ENCODE data around the gene SLC6A19. TPM values are rescaled to one million over a fixed set of nuclear protein-coding genes. Genes with fewer than 3 reads are reported as not detected.
A peak's percentile ranks its signal among the peaks of the same experiment; 100 is the strongest.

The SLC6A19 gene
- total RNA-seq, 1 donor from 2014 or later: not detected

DNA sequence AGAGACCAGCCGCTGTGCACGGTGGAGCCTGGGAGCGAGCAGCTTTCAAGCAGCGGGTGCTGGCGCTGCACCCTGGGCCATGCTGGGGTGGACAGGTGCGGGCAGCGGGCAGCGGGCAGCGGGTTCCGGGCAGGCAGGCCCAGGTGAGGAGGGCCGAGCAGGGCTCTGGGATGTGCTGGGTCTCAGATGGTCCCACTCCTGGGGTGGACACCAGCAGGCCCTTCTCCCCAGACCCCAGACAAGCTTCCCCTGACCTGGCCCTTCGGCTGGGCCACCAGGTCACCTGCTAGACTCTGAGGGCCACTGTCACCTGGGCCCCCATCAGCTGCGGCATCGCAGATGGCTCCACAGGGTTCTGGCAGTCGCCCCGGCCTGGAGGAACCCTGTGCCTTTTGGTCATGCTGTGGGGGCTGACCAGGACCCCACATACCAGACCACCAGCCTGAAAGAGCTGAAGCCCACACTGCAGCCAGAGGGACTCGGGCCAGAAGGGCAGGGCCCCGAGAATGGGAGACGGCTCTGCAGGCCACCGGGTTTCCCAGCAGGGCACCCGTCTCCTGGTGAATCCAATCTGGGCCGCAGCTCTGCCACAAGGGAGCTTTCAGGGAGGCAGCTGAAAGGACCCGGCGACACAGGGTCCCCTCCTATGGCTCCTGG, 2.0 kb downstream of the SLC6A19 start:
- ATAC-seq (ENCODE audit: poor library complexity): no peak
- intact Hi-C loops (cut with DNase I): no loop called here
- peak; percentile 36 for DNase-seq

DNA sequence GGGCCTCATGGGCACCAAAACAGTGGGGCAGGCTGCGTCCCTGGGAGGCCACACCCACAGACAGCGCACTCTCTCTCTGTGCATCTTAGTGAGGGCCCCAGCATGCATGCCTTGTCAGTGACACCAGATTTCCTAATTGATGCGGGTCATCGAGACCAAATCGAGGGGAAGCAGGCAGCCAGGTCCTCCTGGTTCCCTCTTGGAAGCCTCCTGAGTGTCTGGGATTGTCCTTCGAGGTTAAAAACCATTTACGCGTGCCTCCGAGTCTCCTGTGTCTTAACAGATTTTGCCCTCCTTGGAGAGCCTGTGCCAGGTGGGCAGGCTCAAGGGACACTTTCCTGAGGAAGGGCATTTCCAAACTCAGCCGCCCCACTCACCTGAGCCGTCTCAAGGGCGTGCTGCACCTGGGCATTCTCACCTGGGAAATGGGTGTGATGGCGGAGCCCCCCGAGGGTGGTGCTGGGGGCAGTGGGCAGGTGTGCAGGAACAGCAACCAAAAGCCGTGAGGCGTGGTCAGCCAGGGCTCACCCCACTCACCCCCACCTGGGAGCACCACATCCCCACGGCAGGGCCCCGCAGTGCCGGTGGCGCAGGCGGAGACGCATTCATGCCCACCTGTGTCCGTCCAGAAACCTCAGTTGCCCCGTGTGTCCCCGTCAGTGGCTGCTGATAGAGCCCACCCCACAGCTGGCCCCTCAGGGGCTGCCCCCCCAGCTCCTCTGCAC, 2.7 kb downstream of the SLC6A19 start:
- ATAC-seq (ENCODE audit: poor library complexity) (no peak), DNase-seq (peak; percentile 27)
- intact Hi-C loops (cut with DNase I): no loop called here

GRCh38 chr5:1204693-1205242, 3.4 kb downstream of the SLC6A19 start:
- ATAC-seq (ENCODE audit: poor library complexity) (peak; percentile 20), DNase-seq (peak; percentile 41)
- intact Hi-C loops (cut with DNase I): no loop called here

- DNase-seq: peak; percentile 30
- ATAC-seq (ENCODE audit: poor library complexity): no peak
- intact Hi-C loops (cut with DNase I): no loop called here
Measured at GRCh38 chr5:1205255-1206180, 4.1 kb downstream of the SLC6A19 start.

- ATAC-seq (ENCODE audit: poor library complexity) (no peak), DNase-seq (peak; percentile 19)
- intact Hi-C loops (cut with DNase I): no loop called here
Measured at GRCh38 chr5:1206521-1207412, 5.4 kb downstream of the SLC6A19 start.

- ATAC-seq (ENCODE audit: poor library complexity) (no peak), DNase-seq (no peak)
- intact Hi-C loops (cut with DNase I): no loop called here
Measured at GRCh38 chr5:1207555-1207954, 6.2 kb downstream of the SLC6A19 start.

DNA sequence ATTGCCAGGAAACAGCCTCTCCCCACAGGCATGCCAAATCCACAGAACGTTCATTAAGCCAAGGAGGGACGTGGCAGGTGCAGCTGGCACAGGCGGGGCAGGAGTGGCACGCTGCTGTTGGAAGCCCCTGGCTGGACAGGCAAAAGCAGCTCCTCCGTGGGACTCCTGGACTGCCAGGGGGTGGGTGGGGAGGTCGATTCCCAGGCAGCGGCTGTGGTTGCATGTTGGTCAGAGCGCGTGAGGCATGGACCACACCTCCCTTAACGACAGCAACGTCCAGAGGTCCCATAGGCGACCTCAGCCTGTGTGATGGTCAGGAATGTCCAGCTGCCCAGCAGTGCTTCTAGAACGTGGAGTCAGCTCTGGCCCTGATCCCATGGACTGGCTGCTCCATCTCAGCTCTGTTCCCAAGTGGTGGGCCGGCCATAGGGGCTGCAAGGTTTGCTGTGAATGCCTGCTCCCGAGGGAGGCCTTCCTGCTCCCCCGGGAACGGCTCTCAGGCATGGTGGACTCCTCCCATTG, 6.9 kb downstream of the SLC6A19 start:
- peak; percentile 30 for DNase-seq
- intact Hi-C loops (cut with DNase I): no loop called here
- ATAC-seq (ENCODE audit: poor library complexity): no peak

DNA sequence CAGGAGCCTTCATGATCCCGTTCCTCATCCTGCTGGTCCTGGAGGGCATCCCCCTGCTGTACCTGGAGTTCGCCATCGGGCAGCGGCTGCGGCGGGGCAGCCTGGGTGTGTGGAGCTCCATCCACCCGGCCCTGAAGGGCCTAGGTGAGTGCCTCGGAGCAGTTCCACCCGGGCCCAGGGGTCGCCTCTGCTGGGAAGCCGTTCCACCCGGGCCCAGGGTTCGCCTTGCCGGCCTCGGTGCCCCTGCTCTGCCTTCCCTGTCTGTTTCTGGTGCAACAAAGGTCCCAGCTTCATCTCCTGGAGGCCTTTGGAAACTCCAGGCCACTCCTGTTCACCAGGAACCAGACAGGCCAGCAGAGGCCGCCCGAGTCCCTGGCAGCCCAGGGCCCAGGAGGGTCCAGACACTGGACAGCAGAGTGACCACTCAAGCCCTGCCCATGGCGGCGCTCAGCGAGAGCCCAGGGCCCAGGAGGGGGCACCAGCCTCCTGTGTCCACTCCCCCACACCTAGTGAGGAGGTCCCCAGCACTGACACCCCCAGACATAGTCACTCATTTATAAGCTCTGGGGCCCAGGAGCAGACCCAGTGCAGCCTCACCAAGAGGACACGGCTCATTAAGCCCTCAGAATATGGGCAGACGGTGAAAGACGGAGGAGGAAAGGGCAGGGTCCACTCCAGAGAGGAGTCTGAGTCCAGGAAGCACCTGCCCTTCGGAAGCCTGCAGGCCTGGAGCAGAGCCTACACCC, 7.5 kb downstream of the SLC6A19 start:
- ATAC-seq (ENCODE audit: poor library complexity): no peak
- peak; percentile 34 for DNase-seq
- intact Hi-C loops (cut with DNase I): no loop called here

GRCh38 chr5:1209489-1209852, 8.1 kb downstream of the SLC6A19 start:
- ATAC-seq (ENCODE audit: poor library complexity) (no peak), DNase-seq (no peak)
- intact Hi-C loops (cut with DNase I): no loop called here

DNA sequence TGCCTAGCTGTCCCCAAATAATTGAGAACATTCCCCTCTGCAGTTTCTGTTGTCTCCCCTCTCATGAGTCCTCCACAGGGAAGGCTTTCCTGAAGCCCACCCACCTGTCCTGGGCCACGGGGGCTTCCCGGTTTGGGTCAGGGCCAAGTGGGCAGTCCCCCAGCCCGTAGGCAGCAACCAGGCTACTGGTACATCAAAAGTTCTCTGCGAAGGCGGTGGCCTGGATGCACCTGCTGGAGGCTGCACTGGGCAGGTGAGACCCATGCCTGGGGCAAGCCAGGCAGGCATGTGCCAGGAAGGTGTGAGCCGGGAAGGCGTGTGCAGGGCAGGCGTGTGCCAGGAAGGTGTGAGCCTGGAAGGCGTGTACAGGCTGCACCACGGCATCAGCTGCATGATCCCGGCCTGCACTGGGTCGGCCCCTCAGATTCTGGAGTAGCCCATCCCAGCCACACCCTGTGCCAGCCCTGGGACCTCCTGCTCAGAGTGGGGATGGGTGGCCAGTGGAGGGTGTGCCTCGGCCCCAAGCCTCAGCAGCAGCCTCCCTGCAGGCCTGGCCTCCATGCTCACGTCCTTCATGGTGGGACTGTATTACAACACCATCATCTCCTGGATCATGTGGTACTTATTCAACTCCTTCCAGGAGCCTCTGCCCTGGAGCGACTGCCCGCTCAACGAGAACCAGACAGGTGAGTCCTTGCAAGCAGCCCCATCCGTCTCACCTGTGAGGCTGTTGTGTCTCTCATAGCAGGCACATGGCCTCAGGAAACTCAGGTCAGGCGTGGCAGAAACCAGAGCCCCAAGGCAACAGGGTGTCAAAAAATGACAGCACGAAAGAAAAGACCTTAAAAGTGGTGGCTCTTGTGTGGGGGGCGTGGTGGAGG, 8.7 kb downstream of the SLC6A19 start:
- intact Hi-C loops (cut with DNase I): no loop called here
- ATAC-seq (ENCODE audit: poor library complexity): no peak
- DNase-seq: peak; percentile 38

DNA sequence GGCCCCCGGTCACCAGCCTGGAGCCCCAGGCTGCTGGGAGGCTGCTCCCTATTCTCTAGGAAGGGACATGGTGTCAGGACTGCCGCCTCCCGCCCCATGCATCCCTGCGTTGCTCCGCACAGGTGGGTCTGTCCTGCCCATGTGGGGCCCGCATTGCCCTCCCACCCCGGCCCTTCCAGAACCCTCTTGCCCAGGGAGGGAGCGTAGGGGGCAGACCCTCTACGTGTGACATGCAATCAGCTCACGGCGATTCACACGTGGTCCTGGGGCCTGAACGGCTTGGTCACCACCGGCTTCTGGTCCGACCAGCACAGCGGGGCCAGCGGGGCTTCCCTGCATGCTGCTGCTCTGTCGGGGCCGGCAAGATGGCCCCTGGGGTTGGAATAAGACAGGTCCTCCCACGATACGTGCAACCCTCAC, 9.4 kb downstream of the SLC6A19 start:
- ATAC-seq (ENCODE audit: poor library complexity): no peak
- peak; percentile 39 for DNase-seq
- intact Hi-C loops (cut with DNase I): no loop called here

DNA sequence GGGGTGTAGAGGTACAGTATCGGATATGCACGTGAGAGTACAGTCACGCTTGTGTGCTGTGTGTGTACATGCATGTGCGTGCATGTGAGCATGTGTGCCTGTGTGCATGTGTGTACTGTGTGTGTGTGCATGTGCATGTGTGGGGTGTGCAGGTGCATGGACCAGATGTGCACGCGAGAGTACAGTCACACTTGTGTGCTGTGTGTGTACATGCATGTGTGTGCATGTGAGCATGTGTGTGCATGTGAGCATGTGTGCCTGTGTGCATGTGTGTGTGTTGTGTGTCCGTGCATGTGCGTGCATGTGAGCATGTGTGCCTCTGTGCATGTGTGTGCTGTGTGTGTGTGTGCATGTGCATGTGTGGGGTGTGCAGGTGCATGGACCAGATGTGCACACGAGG, 10.3 kb downstream of the SLC6A19 start:
- intact Hi-C loops (cut with DNase I): no loop called here
- DNase-seq: peak; percentile 20
- ATAC-seq (ENCODE audit: poor library complexity): no peak

GRCh38 chr5:1212271-1212670, 10.9 kb downstream of the SLC6A19 start:
- intact Hi-C loops (cut with DNase I): no loop called here
- ATAC-seq (ENCODE audit: poor library complexity) (no peak), DNase-seq (peak; percentile 26)

- ATAC-seq (ENCODE audit: poor library complexity) (no peak), DNase-seq (peak; percentile 27)
- intact Hi-C loops (cut with DNase I): no loop called here
Measured at GRCh38 chr5:1212881-1213280, 11.5 kb downstream of the SLC6A19 start.

GRCh38 chr5:1213508-1214162, 12.2 kb downstream of the SLC6A19 start:
- intact Hi-C loops (cut with DNase I): no loop called here
- ATAC-seq (ENCODE audit: poor library complexity) (no peak), DNase-seq (peak; percentile 32)

Data from Right ventricle myocardium superior (tissue), 1 donor.